HG03565 (cell line): ENCODE results near the gene STX11.
"Not testable (repeated sequence)": the region's sequence is repeated elsewhere in the genome, so short reads cannot be mapped to it uniquely, and the experiment has no call there.

Experiments used
- ATAC-seq: cut with Tn5 transposase; IDR thresholded peaks from one replicate; pipeline ENCODE4 v1.9.1; 2021; ENCODE audit warnings: mild to moderate bottlenecking, moderate library complexity; ENCODE audit not compliant: unreplicated experiment

Gene STX11

GRCh38 chr6:144171406-144171805 is 21.1 kb downstream of the STX11 start:
- ATAC-seq, result no peak

- no peak for ATAC-seq
Measured at GRCh38 chr6:144174006-144174405, 23.7 kb downstream of the STX11 start.

- ATAC-seq, result no peak
Measured at GRCh38 chr6:144176043-144176442, 25.7 kb downstream of the STX11 start.

GRCh38 chr6:144177726-144178125 is 27.4 kb downstream of the STX11 start:
- ATAC-seq, result no peak

GRCh38 chr6:144178323-144178722 is 28.0 kb downstream of the STX11 start:
- no peak for ATAC-seq

- no peak for ATAC-seq
Measured at GRCh38 chr6:144179237-144179636, 28.9 kb downstream of the STX11 start.

- ATAC-seq, result no peak
Measured at GRCh38 chr6:144179828-144180227, 29.5 kb downstream of the STX11 start.

GRCh38 chr6:144180354-144180753 is 30.0 kb downstream of the STX11 start:
- ATAC-seq, result not testable (repeated sequence)

- ATAC-seq, result no peak
Measured at GRCh38 chr6:144181639-144182038, 31.3 kb downstream of the STX11 start.

GRCh38 chr6:144184186-144184585 is 33.9 kb downstream of the STX11 start:
- ATAC-seq, result not testable (repeated sequence)

GRCh38 chr6:144185133-144185836 is 35.0 kb downstream of the STX11 start:
- no peak for ATAC-seq

- no peak for ATAC-seq
Measured at GRCh38 chr6:144186817-144187625, 36.7 kb downstream of the STX11 start.

- no peak for ATAC-seq
Measured at GRCh38 chr6:144189351-144189750, 39.0 kb downstream of the STX11 start.

GRCh38 chr6:144190080-144190479 is 39.8 kb downstream of the STX11 start:
- ATAC-seq, result no peak

- no peak for ATAC-seq
Measured at GRCh38 chr6:144190593-144190992, 40.3 kb downstream of the STX11 start.

GRCh38 chr6:144193181-144193580 is 42.9 kb downstream of the STX11 start:
- ATAC-seq, result no peak

GRCh38 chr6:144194293-144194810 is 44.0 kb downstream of the STX11 start:
- ATAC-seq, result no peak

GRCh38 chr6:144195671-144196270 is 45.5 kb downstream of the STX11 start:
- ATAC-seq, result no peak

- ATAC-seq, result no peak
Measured at GRCh38 chr6:144197919-144198318, 47.6 kb downstream of the STX11 start.

GRCh38 chr6:144202879-144203468 is 52.7 kb downstream of the STX11 start:
- ATAC-seq, result no peak

- ATAC-seq, result no peak
Measured at GRCh38 chr6:144211160-144211559, 60.8 kb downstream of the STX11 start.
